ENCODE results near the gene RIN1. TPM values are rescaled to one million over a fixed set of nuclear protein-coding genes. Genes with fewer than 3 reads are reported as not detected.
A peak's percentile ranks its signal among the peaks of the same experiment; 100 is the strongest.
"Not testable (repeated sequence)": the region's sequence is repeated elsewhere in the genome, so short reads cannot be mapped to it uniquely, and the experiment has no call there.

Gene RIN1
- polyA plus RNA-seq, 2 donors = 18.1 to 27.3 TPM

- 74% methylated on average over 1 of the region's 1 CpG for WGBS, 2 donors
- Histone ChIP-seq H3K27ac (ENCODE audit: low read depth in 2 of 2, low read length in 1 of 2) (peak overlapping the region in 1 of 2 donors; percentile 89), H3K9me3 (ENCODE audit: control insufficient read depth in 2 of 2, insufficient read depth in 1 of 2, low read depth in 1 of 2, low read length in 1 of 2) (no peaks in the 10 kb centered on the region), H3K27me3 (ENCODE audit: control insufficient read depth in 1 of 2, insufficient read depth in 2 of 2, low read length in 2 of 2) (no peaks in the 10 kb centered on the region), H3K4me3 (ENCODE audit: low read depth in 1 of 2, low read length in 2 of 2) (no peak overlapping the region), H3K4me1 (ENCODE audit: control insufficient read depth in 2 of 2, insufficient read depth in 2 of 2, low read length in 1 of 2) (peaks cover 9 to 26% of the 10 kb centered on the region in 2 donors), H3K36me3 (ENCODE audit: control insufficient read depth in 2 of 2, insufficient read depth in 2 of 2, low read length in 1 of 2) (no peaks in the 10 kb centered on the region)
Observed at GRCh38 chr11:66314186-66314501, 22.1 kb downstream of the RIN1 start.

- H3K4me1 ChIP-seq (ENCODE audit: control insufficient read depth in 2 of 2, insufficient read depth in 2 of 2, low read length in 1 of 2) = peaks cover 9 to 24% of the 10 kb centered on the region in 2 donors
- peak overlapping the region; percentile 13 to 21 for H3K4me3 ChIP-seq (ENCODE audit: low read depth in 1 of 2, low read length in 2 of 2)
- WGBS, 2 donors = 42 to 49% methylated on average over 38 of the region's 38 CpGs
- no peaks in the 10 kb centered on the region for H3K9me3 ChIP-seq (ENCODE audit: control insufficient read depth in 2 of 2, insufficient read depth in 1 of 2, low read depth in 1 of 2, low read length in 1 of 2)
- peak overlapping the region; percentile 84 to 89 for H3K27ac ChIP-seq (ENCODE audit: low read depth in 2 of 2, low read length in 1 of 2)
- H3K27me3 ChIP-seq (ENCODE audit: control insufficient read depth in 1 of 2, insufficient read depth in 2 of 2, low read length in 2 of 2) = no peaks in the 10 kb centered on the region
- no peaks in the 10 kb centered on the region for H3K36me3 ChIP-seq (ENCODE audit: control insufficient read depth in 2 of 2, insufficient read depth in 2 of 2, low read length in 1 of 2)
Observed at GRCh38 chr11:66313321-66314185, 22.7 kb downstream of the RIN1 start.

- Histone ChIP-seq H3K27ac (ENCODE audit: low read depth in 2 of 2, low read length in 1 of 2) (peak overlapping the region; percentile 84 to 96), H3K9me3 (ENCODE audit: control insufficient read depth in 2 of 2, insufficient read depth in 1 of 2, low read depth in 1 of 2, low read length in 1 of 2) (no peaks in the 10 kb centered on the region), H3K4me3 (ENCODE audit: low read depth in 1 of 2, low read length in 2 of 2) (peak overlapping the region; percentile 42 to 48), H3K4me1 (ENCODE audit: control insufficient read depth in 2 of 2, insufficient read depth in 2 of 2, low read length in 1 of 2) (peaks cover 8 to 19% of the 10 kb centered on the region in 2 donors), H3K27me3 (ENCODE audit: control insufficient read depth in 1 of 2, insufficient read depth in 2 of 2, low read length in 2 of 2) (no peaks in the 10 kb centered on the region), H3K36me3 (ENCODE audit: control insufficient read depth in 2 of 2, insufficient read depth in 2 of 2, low read length in 1 of 2) (no peaks in the 10 kb centered on the region)
- 2% methylated on average over 51 to 52 of the region's 52 CpGs for WGBS, 2 donors
Observed at GRCh38 chr11:66312549-66313320, 23.5 kb downstream of the RIN1 start.

- peaks cover 5 to 16% of the 10 kb centered on the region in 2 donors for H3K4me1 ChIP-seq (ENCODE audit: control insufficient read depth in 2 of 2, insufficient read depth in 2 of 2, low read length in 1 of 2)
- no peaks in the 10 kb centered on the region for H3K9me3 ChIP-seq (ENCODE audit: control insufficient read depth in 2 of 2, insufficient read depth in 1 of 2, low read depth in 1 of 2, low read length in 1 of 2)
- H3K27me3 ChIP-seq (ENCODE audit: control insufficient read depth in 1 of 2, insufficient read depth in 2 of 2, low read length in 2 of 2) = no peaks in the 10 kb centered on the region
- 0 to 1% methylated on average over 44 of the region's 44 CpGs for WGBS, 2 donors
- H3K4me3 ChIP-seq (ENCODE audit: low read depth in 1 of 2, low read length in 2 of 2) = peak overlapping the region; percentile 42 to 48
- H3K27ac ChIP-seq (ENCODE audit: low read depth in 2 of 2, low read length in 1 of 2) = peak overlapping the region; percentile 84 to 96
- H3K36me3 ChIP-seq (ENCODE audit: control insufficient read depth in 2 of 2, insufficient read depth in 2 of 2, low read length in 1 of 2) = no peaks in the 10 kb centered on the region
Observed at GRCh38 chr11:66311965-66312548, 24.2 kb downstream of the RIN1 start.

GRCh38 chr11:66311470-66311964, 24.7 kb downstream of the RIN1 start:
- WGBS, 2 donors = 27 to 30% methylated on average over 26 of the region's 26 CpGs

GRCh38 chr11:66310803-66311440, 25.3 kb downstream of the RIN1 start:
- not testable (repeated sequence) for H3K27ac ChIP-seq (ENCODE audit: low read depth in 2 of 2, low read length in 1 of 2); H3K4me3 ChIP-seq (ENCODE audit: low read depth in 1 of 2, low read length in 2 of 2); H3K9me3 ChIP-seq (ENCODE audit: control insufficient read depth in 2 of 2, insufficient read depth in 1 of 2, low read depth in 1 of 2, low read length in 1 of 2); H3K4me1 ChIP-seq (ENCODE audit: control insufficient read depth in 2 of 2, insufficient read depth in 2 of 2, low read length in 1 of 2); H3K27me3 ChIP-seq (ENCODE audit: control insufficient read depth in 1 of 2, insufficient read depth in 2 of 2, low read length in 2 of 2); H3K36me3 ChIP-seq (ENCODE audit: control insufficient read depth in 2 of 2, insufficient read depth in 2 of 2, low read length in 1 of 2)
- WGBS, 2 donors = 83 to 84% methylated on average over 18 of the region's 18 CpGs

More at GRCh38 chr11:66311470-66311964, 24.7 kb downstream of the RIN1 start:
- Histone ChIP-seq H3K4me1 (ENCODE audit: control insufficient read depth in 2 of 2, insufficient read depth in 2 of 2, low read length in 1 of 2) (peaks cover 5 to 15% of the 10 kb centered on the region in 2 donors), H3K9me3 (ENCODE audit: control insufficient read depth in 2 of 2, insufficient read depth in 1 of 2, low read depth in 1 of 2, low read length in 1 of 2) (no peaks in the 10 kb centered on the region), H3K27me3 (ENCODE audit: control insufficient read depth in 1 of 2, insufficient read depth in 2 of 2, low read length in 2 of 2) (no peaks in the 10 kb centered on the region), H3K4me3 (ENCODE audit: low read depth in 1 of 2, low read length in 2 of 2) (peak overlapping the region; percentile 42 to 48), H3K36me3 (ENCODE audit: control insufficient read depth in 2 of 2, insufficient read depth in 2 of 2, low read length in 1 of 2) (no peaks in the 10 kb centered on the region), H3K27ac (ENCODE audit: low read depth in 2 of 2, low read length in 1 of 2) (peak overlapping the region in 1 of 2 donors; percentile 96)

GRCh38 chr11:66310324-66310723, 25.9 kb downstream of the RIN1 start:
- H3K36me3 ChIP-seq (ENCODE audit: control insufficient read depth in 2 of 2, insufficient read depth in 2 of 2, low read length in 1 of 2) = no peaks in the 10 kb centered on the region
- no peak overlapping the region for H3K4me3 ChIP-seq (ENCODE audit: low read depth in 1 of 2, low read length in 2 of 2)
- 65 to 77% methylated on average over 8 of the region's 8 CpGs for WGBS, 2 donors
- peaks cover 0 to 5% of the 10 kb centered on the region in 2 donors for H3K4me1 ChIP-seq (ENCODE audit: control insufficient read depth in 2 of 2, insufficient read depth in 2 of 2, low read length in 1 of 2)
- H3K9me3 ChIP-seq (ENCODE audit: control insufficient read depth in 2 of 2, insufficient read depth in 1 of 2, low read depth in 1 of 2, low read length in 1 of 2) = no peaks in the 10 kb centered on the region
- no peaks in the 10 kb centered on the region for H3K27me3 ChIP-seq (ENCODE audit: control insufficient read depth in 1 of 2, insufficient read depth in 2 of 2, low read length in 2 of 2)
- no peak overlapping the region for H3K27ac ChIP-seq (ENCODE audit: low read depth in 2 of 2, low read length in 1 of 2)

- no peaks in the 10 kb centered on the region for H3K36me3 ChIP-seq (ENCODE audit: control insufficient read depth in 2 of 2, insufficient read depth in 2 of 2, low read length in 1 of 2)
- H3K9me3 ChIP-seq (ENCODE audit: control insufficient read depth in 2 of 2, insufficient read depth in 1 of 2, low read depth in 1 of 2, low read length in 1 of 2) = no peaks in the 10 kb centered on the region
- WGBS, 2 donors = 60 to 70% methylated on average over 3 of the region's 3 CpGs
- no peaks in the 10 kb centered on the region for H3K27me3 ChIP-seq (ENCODE audit: control insufficient read depth in 1 of 2, insufficient read depth in 2 of 2, low read length in 2 of 2)
- peaks cover 0 to 3% of the 10 kb centered on the region in 2 donors for H3K4me1 ChIP-seq (ENCODE audit: control insufficient read depth in 2 of 2, insufficient read depth in 2 of 2, low read length in 1 of 2)
- no peak overlapping the region for H3K27ac ChIP-seq (ENCODE audit: low read depth in 2 of 2, low read length in 1 of 2)
- H3K4me3 ChIP-seq (ENCODE audit: low read depth in 1 of 2, low read length in 2 of 2) = no peak overlapping the region
Observed at GRCh38 chr11:66309475-66309874, 26.8 kb downstream of the RIN1 start.

GRCh38 chr11:66302656-66303055, 33.6 kb downstream of the RIN1 start:
- WGBS, 2 donors = 89% methylated on average over 12 of the region's 12 CpGs
- Histone ChIP-seq H3K9me3 (ENCODE audit: control insufficient read depth in 2 of 2, insufficient read depth in 1 of 2, low read depth in 1 of 2, low read length in 1 of 2) (no peaks in the 10 kb centered on the region), H3K4me1 (ENCODE audit: control insufficient read depth in 2 of 2, insufficient read depth in 2 of 2, low read length in 1 of 2) (no peaks in the 10 kb centered on the region), H3K27ac (ENCODE audit: low read depth in 2 of 2, low read length in 1 of 2) (no peak overlapping the region), H3K4me3 (ENCODE audit: low read depth in 1 of 2, low read length in 2 of 2) (no peak overlapping the region), H3K36me3 (ENCODE audit: control insufficient read depth in 2 of 2, insufficient read depth in 2 of 2, low read length in 1 of 2) (no peaks in the 10 kb centered on the region), H3K27me3 (ENCODE audit: control insufficient read depth in 1 of 2, insufficient read depth in 2 of 2, low read length in 2 of 2) (no peaks in the 10 kb centered on the region)
